SK-N-SH (cell line): Measurements from ENCODE around the gene ZDHHC24. TPM values are rescaled to one million over a fixed set of nuclear protein-coding genes. Genes with fewer than 3 reads are reported as not detected.

Source experiments
- CTCF ChIA-PET: fragments of 300-600, 350-600 bp; formaldehyde crosslinking; extraction: SDS; loops from one replicate; lab custom pipeline; 2021; lab: Yijun Ruan, JAX
- POLR2A ChIA-PET: fragments of 350-600 bp; sonication (Branson Sonifier 250); formaldehyde crosslinking; extraction: SDS; loops from one replicate; lab custom pipeline; 2020; ENCODE audit warnings: antibody characterized with exemption, inconsistent platforms; lab: Yijun Ruan, JAX
- DNase-seq: peaks from one replicate; pipeline ENCODE4 v3.0.0; 2012
- H2AFZ ChIP-seq: fragments of 200-600 bp; sonication (generic); 2 replicates; pipeline ENCODE4 v1.8.1; 2016; ENCODE audit warnings: antibody characterized with exemption, mild to moderate bottlenecking, low read depth
- H3F3A ChIP-seq: fragments of 200-600 bp; sonication (generic); replicated peaks from 2 replicates; pipeline ENCODE3; 2016; ENCODE audit warnings: antibody characterized with exemption, mild to moderate bottlenecking; ENCODE audit not compliant: insufficient read depth
- H3K27ac ChIP-seq, 2 experiments: fragments of 200-500 bp in 1 of 2; fragments of 200-600 bp in 1 of 2; sonication (Bioruptor generic) in 1 of 2; sonication (generic), shearing (Covaris generic) in 1 of 2; 2 replicates each; pipeline versions ENCODE4 v1.5.1 to v1.6.1; 2014 to 2016; ENCODE audit warnings: low read depth in 2 of 2, inconsistent platforms in 1 of 2, low read length in 1 of 2, mild to moderate bottlenecking in 1 of 2, mixed read lengths in 1 of 2
- H3K27me3 ChIP-seq: fragments of 200-600 bp; sonication (generic), shearing (Covaris generic); 2 replicates; pipeline ENCODE4 v1.6.1; 2016; ENCODE audit warnings: mixed run types; ENCODE audit not compliant: insufficient read depth
- H3K36me3 ChIP-seq, 2 experiments: fragments of 200-500 bp in 1 of 2; fragments of 200-600 bp in 1 of 2; sonication (Bioruptor generic) in 1 of 2; sonication (generic) in 1 of 2; replicated peaks in 1 of 2; 2 replicates each; pipeline versions ENCODE3 to v1.5.1; 2014 to 2016; ENCODE audit warnings: low read length in 1 of 2, mild to moderate bottlenecking in 1 of 2; ENCODE audit not compliant: insufficient read depth in 2 of 2, control insufficient read depth in 1 of 2
- H3K4me1 ChIP-seq, 2 experiments: fragments of 200-500 bp in 1 of 2; fragments of 200-600 bp in 1 of 2; sonication (Bioruptor generic) in 1 of 2; sonication (generic), shearing (Covaris generic) in 1 of 2; 2 replicates each; pipeline versions ENCODE4 v1.5.1 to v1.6.1; 2014 to 2016; ENCODE audit warnings: low read depth in 1 of 2, low read length in 1 of 2, mixed run types in 1 of 2; ENCODE audit not compliant: insufficient read depth in 2 of 2, control insufficient read depth in 1 of 2
- H3K4me2 ChIP-seq: fragments of 200-600 bp; sonication (generic), shearing (Covaris generic); 2 replicates; pipeline ENCODE4 v1.6.1; 2017; ENCODE audit warnings: mixed run types
- H3K4me3 ChIP-seq, 2 experiments: fragments of 200-500 bp in 1 of 2; fragments of 200-600 bp in 1 of 2; sonication (Bioruptor generic) in 1 of 2; sonication (generic), shearing (Covaris generic) in 1 of 2; 2 replicates each; pipeline versions ENCODE4 v1.5.1 to v1.8.1; 2014 to 2016; ENCODE audit warnings: low read depth in 2 of 2, inconsistent platforms in 1 of 2, low read length in 1 of 2, mild to moderate bottlenecking in 1 of 2, mixed read lengths in 1 of 2, moderate library complexity in 1 of 2
- H3K79me2 ChIP-seq: fragments of 200-600 bp; sonication (generic); 2 replicates; pipeline ENCODE4 v1.8.1; 2017; ENCODE audit warnings: mild to moderate bottlenecking; ENCODE audit not compliant: insufficient read depth
- H3K9ac ChIP-seq: fragments of 200-600 bp; sonication (generic); 2 replicates; pipeline ENCODE4 v1.6.1; 2017; ENCODE audit warnings: mixed run types
- H3K9me2 ChIP-seq: fragments of 200-600 bp; sonication (generic); 2 replicates; pipeline ENCODE4 v1.6.1; 2017; ENCODE audit warnings: mixed run types
- H3K9me3 ChIP-seq: fragments of 200-600 bp; sonication (generic); 2 replicates; pipeline ENCODE4 v1.6.1; 2017; ENCODE audit warnings: mixed run types, mild to moderate bottlenecking, moderate library complexity
- H4K20me1 ChIP-seq: fragments of 200-600 bp; sonication (generic); 2 replicates; pipeline ENCODE4 v1.6.1; 2017; ENCODE audit warnings: mild to moderate bottlenecking, mixed run types; ENCODE audit not compliant: insufficient read depth
- ELF1 ChIP-seq: IDR thresholded peaks from 2 replicates; pipeline ENCODE4 v1.4.0; 2012
- GATA2 ChIP-seq: sonication (generic); formaldehyde crosslinking; IDR thresholded peaks from 2 replicates; pipeline ENCODE4 v1.5.0; 2020; ENCODE audit warnings: mild to moderate bottlenecking, missing genetic modification reagents
- JUND ChIP-seq: IDR thresholded peaks from 2 replicates; pipeline ENCODE4 v1.4.0; 2012
- NFIC ChIP-seq: IDR thresholded peaks from 2 replicates; pipeline ENCODE4 v1.4.0; 2012; ENCODE audit warnings: borderline replicate concordance
- NRF1 ChIP-seq: IDR thresholded peaks from 2 replicates; pipeline ENCODE4 v1.6.1; 2012; ENCODE audit warnings: low read depth, mild to moderate bottlenecking, low read length
- PBX3 ChIP-seq: IDR thresholded peaks from 2 replicates; pipeline ENCODE4; 2012
- POLR2AphosphoS5 ChIP-seq: IDR thresholded peaks from 2 replicates; pipeline ENCODE4 v1.6.1; 2012; ENCODE audit warnings: low read depth, low read length
- RAD21 ChIP-seq: IDR thresholded peaks from 2 replicates; pipeline ENCODE4 v1.6.1; 2012; ENCODE audit warnings: mild to moderate bottlenecking, low read length
- RXRA ChIP-seq: IDR thresholded peaks from 2 replicates; pipeline ENCODE4 v1.4.0; 2012; ENCODE audit warnings: low read depth, mild to moderate bottlenecking, borderline replicate concordance
- SMC3 ChIP-seq: IDR thresholded peaks from 2 replicates; pipeline ENCODE4 v1.6.1; 2012; ENCODE audit warnings: low read depth, low read length, improper control_type of control experiment
- TAF1 ChIP-seq: IDR thresholded peaks from 2 replicates; pipeline ENCODE4 v1.6.1; 2012; ENCODE audit warnings: low read depth, mild to moderate bottlenecking, low read length, moderate library complexity, borderline replicate concordance
- USF1 ChIP-seq: IDR thresholded peaks from 2 replicates; pipeline ENCODE4 v1.4.0; 2012; ENCODE audit warnings: low read depth, borderline replicate concordance
- WGBS: methylation state at CpG from one replicate; pipeline ENCODE4 v1.1.6; 2017; ENCODE audit warnings: low lambda C conversion rate; 5-methylcytosine and 5-hydroxymethylcytosine counted together
- polyA plus RNA-seq, 3 experiments: library from polyadenylated mRNA; depleted of rRNA; stranded (reverse); fragments of >200 nt; gene quantifications; 2 replicates each; pipeline ENCODE4 v1.2.3, GENCODE V29; 2012
- TF ChIP-seq, protein P1 (sequence below): fragments of 200-600 bp; sonication (generic); IDR thresholded peaks from 2 replicates; pipeline ENCODE4 v1.6.1; 2017; ENCODE audit warnings: antibody characterized with exemption, mild to moderate bottlenecking, moderate library complexity

Gene ZDHHC24
- polyA plus RNA-seq, 1 of the 3 experiments (the other 2 are of a cell fraction) = 13.1 TPM

DNA sequence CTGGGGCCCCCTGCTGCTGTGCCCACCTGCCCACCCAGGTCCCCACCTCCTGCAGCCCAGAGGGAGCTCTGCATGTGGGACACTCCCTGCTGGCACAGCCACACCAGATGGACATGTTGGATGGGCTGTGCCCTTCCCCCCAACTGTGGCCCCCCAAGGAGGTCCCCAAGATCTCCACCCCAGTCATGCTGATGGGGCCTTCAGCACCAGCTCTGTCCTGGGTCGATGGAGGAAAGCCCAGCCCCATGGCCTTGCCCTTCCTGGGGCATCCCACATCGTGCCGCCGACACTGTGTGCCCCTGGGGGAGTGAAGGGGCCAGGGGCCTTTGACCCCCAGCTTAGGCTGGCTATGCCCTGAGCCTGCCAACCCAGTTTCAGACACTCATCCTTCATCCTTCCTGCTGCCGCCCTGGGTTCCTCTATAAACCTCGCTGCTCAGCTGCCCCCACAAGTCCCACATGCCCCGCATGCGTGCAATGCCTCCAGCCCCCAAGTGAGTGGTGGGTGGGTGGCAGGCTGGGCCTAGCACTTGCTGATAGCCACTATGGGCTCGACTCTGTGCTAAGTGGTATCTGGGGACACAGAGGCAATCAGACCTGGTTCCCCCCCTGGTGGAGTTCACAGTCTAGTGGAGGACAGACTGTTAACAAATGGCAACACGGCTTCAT, 69.5 kb downstream of the ZDHHC24 start:
- Histone ChIP-seq H2AFZ (no peak overlapping the region), H3K4me2 (no peak overlapping the region), H3K4me1 (peaks cover 0 to 15% of the 10 kb centered on the region in 2 experiments; a peak in 2 of 4 replicates)
- POLR2A ChIA-PET = no interaction called here
- no peak for TF ChIP-seq NFIC
- TF ChIP-seq, protein P1, sequence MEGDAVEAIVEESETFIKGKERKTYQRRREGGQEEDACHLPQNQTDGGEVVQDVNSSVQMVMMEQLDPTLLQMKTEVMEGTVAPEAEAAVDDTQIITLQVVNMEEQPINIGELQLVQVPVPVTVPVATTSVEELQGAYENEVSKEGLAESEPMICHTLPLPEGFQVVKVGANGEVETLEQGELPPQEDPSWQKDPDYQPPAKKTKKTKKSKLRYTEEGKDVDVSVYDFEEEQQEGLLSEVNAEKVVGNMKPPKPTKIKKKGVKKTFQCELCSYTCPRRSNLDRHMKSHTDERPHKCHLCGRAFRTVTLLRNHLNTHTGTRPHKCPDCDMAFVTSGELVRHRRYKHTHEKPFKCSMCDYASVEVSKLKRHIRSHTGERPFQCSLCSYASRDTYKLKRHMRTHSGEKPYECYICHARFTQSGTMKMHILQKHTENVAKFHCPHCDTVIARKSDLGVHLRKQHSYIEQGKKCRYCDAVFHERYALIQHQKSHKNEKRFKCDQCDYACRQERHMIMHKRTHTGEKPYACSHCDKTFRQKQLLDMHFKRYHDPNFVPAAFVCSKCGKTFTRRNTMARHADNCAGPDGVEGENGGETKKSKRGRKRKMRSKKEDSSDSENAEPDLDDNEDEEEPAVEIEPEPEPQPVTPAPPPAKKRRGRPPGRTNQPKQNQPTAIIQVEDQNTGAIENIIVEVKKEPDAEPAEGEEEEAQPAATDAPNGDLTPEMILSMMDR = no peak
- no peak for TF ChIP-seq JUND
- TF ChIP-seq PBX3 = no peak
- no peak for TF ChIP-seq GATA2 (CRISPR knock-in tag)
- TF ChIP-seq ELF1 = no peak
- TF ChIP-seq NRF1 = no peak
- TF ChIP-seq SMC3 = no peak
- no peak for TF ChIP-seq POLR2AphosphoS5
- TF ChIP-seq USF1 = no peak
- no peak for TF ChIP-seq TAF1
- TF ChIP-seq RXRA = no peak
- no peak for TF ChIP-seq RAD21
- TF ChIP-seq, all 33 proteins: peak for 0
- Histone ChIP-seq H3K4me3 (no peak overlapping the region), H3K27ac (no peak overlapping the region; a peak in 1 of 4 replicates), H3K79me2 (peaks cover 17% of the 10 kb centered on the region; the same call in 1 of the 2 replicates), H3K9ac (no peak overlapping the region), H3F3A (no peaks in the 10 kb centered on the region), H3K9me2 (no peaks in the 10 kb centered on the region), H4K20me1 (no peaks in the 10 kb centered on the region), H3K27me3 (no peaks in the 10 kb centered on the region), H3K9me3 (no peaks in the 10 kb centered on the region), H3K36me3 (peaks cover 6 to 23% of the 10 kb centered on the region in 2 experiments)
- 91% methylated on average over 5 of the region's 10 CpGs for WGBS
- DNase-seq = no peak
- CTCF ChIA-PET = interaction anchor here (0.6 to 1.3 kb wide), 4 partner anchors 38 to 90 kb away, joined by 3 to 4 read pairs (median 3); partner anchors contain the start of gene MRPL11
